ENCODE data around the gene NOXO1.

Gene NOXO1

GRCh38 chr16:1972490-1972877, 8.8 kb downstream of the NOXO1 start:
- TF ChIP-seq CTCF (IDR thresholded peaks at IDR 0.05; ENCODE audit: low read length, missing control alignments), result no peak
- H3K4me3 ChIP-seq (replicated peaks; ENCODE audit: low read depth, low read length), result peak overlapping the region; percentile 86
- no peak for DNase-seq (ENCODE audit: low read depth)

- peak within 1 kb of the TSS; percentile 86 for H3K4me3 ChIP-seq (replicated peaks; ENCODE audit: low read depth, low read length)
- DNase-seq (ENCODE audit: low read depth), result peak; percentile 94
- no peak for TF ChIP-seq CTCF (IDR thresholded peaks at IDR 0.05; ENCODE audit: low read length, missing control alignments)
Measured at GRCh38 chr16:1971796-1972489, 9.3 kb downstream of the NOXO1 start, which contains the start of gene TBL3. TSS of gene TBL3 (plus strand) at chr16:1972053. CDS start at chr16:1972165, 112 bp downstream.

GRCh38 chr16:1968146-1968953, 12.9 kb downstream of the NOXO1 start:
- DNase-seq (ENCODE audit: low read depth), result no peak
- no peak overlapping the region for H3K4me3 ChIP-seq (replicated peaks; ENCODE audit: low read depth, low read length)
- TF ChIP-seq CTCF (IDR thresholded peaks at IDR 0.05; ENCODE audit: low read length, missing control alignments), result no peak

- TF ChIP-seq CTCF (IDR thresholded peaks at IDR 0.05; ENCODE audit: low read length, missing control alignments), result no peak
- H3K4me3 ChIP-seq (replicated peaks; ENCODE audit: low read depth, low read length), result peak within 1 kb of the TSS; percentile 90
- DNase-seq (ENCODE audit: low read depth), result no peak
Measured at GRCh38 chr16:1966460-1966859, 14.8 kb downstream of the NOXO1 start, which contains the start of gene RNF151. TSS of gene RNF151 (plus strand) at chr16:1966856. CDS start at chr16:1966882, 26 bp downstream.

- DNase-seq (ENCODE audit: low read depth), result no peak
- peak overlapping the region; percentile 90 for H3K4me3 ChIP-seq (replicated peaks; ENCODE audit: low read depth, low read length)
- no peak for TF ChIP-seq CTCF (IDR thresholded peaks at IDR 0.05; ENCODE audit: low read length, missing control alignments)
Measured at GRCh38 chr16:1965396-1966001, 15.8 kb downstream of the NOXO1 start.

- no peak for TF ChIP-seq CTCF (IDR thresholded peaks at IDR 0.05; ENCODE audit: low read length, missing control alignments)
- peak; percentile 99 for DNase-seq (ENCODE audit: low read depth)
- peak within 1 kb of the TSS; percentile 90 for H3K4me3 ChIP-seq (replicated peaks; ENCODE audit: low read depth, low read length)
Measured at GRCh38 chr16:1964506-1965395, 16.5 kb downstream of the NOXO1 start, which contains the start of gene RPS2. TSS of gene RPS2 (minus strand) at chr16:1964826. CDS start at chr16:1964625, 201 bp downstream.
